K562 (cell line): ENCODE measurements around the gene ST3GAL5.

ENCODE experiments used
- CBX1 ChIP-seq: sonication (generic); IDR thresholded peaks from 2 replicates; pipeline ENCODE4 v1.6.1; 2016; ENCODE audit warnings: antibody characterized with exemption, low read depth, mild to moderate bottlenecking
- CBX2 ChIP-seq: fragments of 200-600 bp; sonication (generic); IDR thresholded peaks from one replicate; pipeline ENCODE4 v1.6.1; 2012; ENCODE audit warnings: mild to moderate bottlenecking, low read length, inconsistent platforms; ENCODE audit not compliant: insufficient read depth, poor library complexity, severe bottlenecking
- CCAR2 ChIP-seq: fragments of 200-400 bp; formaldehyde crosslinking; IDR thresholded peaks from 2 replicates; pipeline ENCODE4 v1.6.1; 2017; ENCODE audit warnings: mild to moderate bottlenecking, low read depth, low read length
- ESRRA ChIP-seq: fragments of 450-650 bp; IDR thresholded peaks from 2 replicates; pipeline ENCODE4 v1.6.1; 2014; ENCODE audit warnings: low read depth, mild to moderate bottlenecking, moderate library complexity, borderline replicate concordance
- MAFF ChIP-seq: IDR thresholded peaks from 2 replicates; pipeline ENCODE4 v1.6.1; 2012; ENCODE audit warnings: low read length, improper control_type of control experiment
- NR2C2 ChIP-seq, 2 experiments: fragments of 200-800 bp in 1 of 2; sonication (Bioruptor generic) in 1 of 2; sonication (generic) in 1 of 2; formaldehyde crosslinking in 1 of 2; IDR thresholded peaks; 2 replicates each; pipeline versions ENCODE4 v1.6.1 to v1.8.0; 2016 to 2022; ENCODE audit warnings: mild to moderate bottlenecking in 1 of 2, missing compliant biosample characterization in 1 of 2, missing genetic modification characterization in 1 of 2, missing genetic modification reagents in 1 of 2
- ZNF280A ChIP-seq: fragments of 450-650 bp; IDR thresholded peaks from 2 replicates; pipeline ENCODE4 v1.6.1; 2018; ENCODE audit warnings: mild to moderate bottlenecking, low read depth; ENCODE audit not compliant: partially characterized antibody
- TF ChIP-seq, protein P1 (sequence below): fragments of 450-650 bp; formaldehyde crosslinking; IDR thresholded peaks from 2 replicates; pipeline ENCODE4 v1.4.0; 2022; ENCODE audit warnings: missing genetic modification characterization
- TF ChIP-seq, protein P2 (sequence below), 3 experiments: IDR thresholded peaks in 2 of 3; conservative IDR thresholded peaks in 1 of 3; 2 replicates each; pipeline ENCODE4 v1.5.1; 2011 to 2012; ENCODE audit warnings: low read length in 3 of 3, mild to moderate bottlenecking in 3 of 3, control low read depth in 2 of 3, improper control_type of control experiment in 1 of 3, inconsistent platforms in 1 of 3, low read depth in 1 of 3, mixed read lengths in 1 of 3, moderate library complexity in 1 of 3; ENCODE audit not compliant: insufficient read depth in 2 of 3

GRCh38 chr2:85901155-85901554 lies 12.4 kb upstream of the ST3GAL5 start:
- TF ChIP-seq ZNF280A (no peak), ESRRA (no peak), NR2C2 (CRISPR knock-in tag; IDR thresholded peaks at IDR 0.05) (no peak), NR2C2 (tag; IDR thresholded peaks at IDR 0.05) (no peak), CBX2 (no peak), MAFF (no peak), CBX1 (no peak), CCAR2 (no peak)
- TF ChIP-seq, protein P1, sequence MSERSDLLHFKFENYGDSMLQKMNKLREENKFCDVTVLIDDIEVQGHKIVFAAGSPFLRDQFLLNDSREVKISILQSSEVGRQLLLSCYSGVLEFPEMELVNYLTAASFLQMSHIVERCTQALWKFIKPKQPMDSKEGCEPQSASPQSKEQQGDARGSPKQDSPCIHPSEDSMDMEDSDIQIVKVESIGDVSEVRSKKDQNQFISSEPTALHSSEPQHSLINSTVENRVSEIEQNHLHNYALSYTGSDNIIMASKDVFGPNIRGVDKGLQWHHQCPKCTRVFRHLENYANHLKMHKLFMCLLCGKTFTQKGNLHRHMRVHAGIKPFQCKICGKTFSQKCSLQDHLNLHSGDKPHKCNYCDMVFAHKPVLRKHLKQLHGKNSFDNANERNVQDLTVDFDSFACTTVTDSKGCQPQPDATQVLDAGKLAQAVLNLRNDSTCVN (CRISPR knock-in tag), result no peak
- TF ChIP-seq, protein P2, sequence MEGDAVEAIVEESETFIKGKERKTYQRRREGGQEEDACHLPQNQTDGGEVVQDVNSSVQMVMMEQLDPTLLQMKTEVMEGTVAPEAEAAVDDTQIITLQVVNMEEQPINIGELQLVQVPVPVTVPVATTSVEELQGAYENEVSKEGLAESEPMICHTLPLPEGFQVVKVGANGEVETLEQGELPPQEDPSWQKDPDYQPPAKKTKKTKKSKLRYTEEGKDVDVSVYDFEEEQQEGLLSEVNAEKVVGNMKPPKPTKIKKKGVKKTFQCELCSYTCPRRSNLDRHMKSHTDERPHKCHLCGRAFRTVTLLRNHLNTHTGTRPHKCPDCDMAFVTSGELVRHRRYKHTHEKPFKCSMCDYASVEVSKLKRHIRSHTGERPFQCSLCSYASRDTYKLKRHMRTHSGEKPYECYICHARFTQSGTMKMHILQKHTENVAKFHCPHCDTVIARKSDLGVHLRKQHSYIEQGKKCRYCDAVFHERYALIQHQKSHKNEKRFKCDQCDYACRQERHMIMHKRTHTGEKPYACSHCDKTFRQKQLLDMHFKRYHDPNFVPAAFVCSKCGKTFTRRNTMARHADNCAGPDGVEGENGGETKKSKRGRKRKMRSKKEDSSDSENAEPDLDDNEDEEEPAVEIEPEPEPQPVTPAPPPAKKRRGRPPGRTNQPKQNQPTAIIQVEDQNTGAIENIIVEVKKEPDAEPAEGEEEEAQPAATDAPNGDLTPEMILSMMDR (IDR thresholded peaks at IDR 0.05 in 2 of 3, conservative IDR thresholded peaks at IDR 0.05 in 1 of 3; ENCODE audit: insufficient read depth in 2 of 3, low read depth in 1 of 3, low read length in 3 of 3), result no peak
